GM12878 (cell line): ENCODE results near the gene PIEZO2. TPM values are rescaled to one million over a fixed set of nuclear protein-coding genes. Genes with fewer than 3 reads are reported as not detected.

ENCODE experiments used
- ATAC-seq: fragments of 200-7000 bp; cut with Tn5 transposase; 3 replicates; pipeline ENCODE4 v1.9.1; 2020; ENCODE audit warnings: mild to moderate bottlenecking, moderate library complexity
- BruUV-seq: library from RNA; stranded (reverse); fragments of 400-500 nt; replicated peaks from 2 replicates; lab custom pipeline; 2021; lab: Mats Ljungman, UMichigan
- CTCF ChIA-PET: fragments of 300-600 bp; sonication (Branson Sonifier 250); formaldehyde crosslinking; extraction: SDS; loops from one replicate; lab custom pipeline; 2021; ENCODE audit warnings: inconsistent platforms; lab: Yijun Ruan, JAX
- POLR2A ChIA-PET: fragments of 350-600 bp; formaldehyde crosslinking; extraction: SDS; loops from one replicate; lab custom pipeline; 2021; ENCODE audit warnings: inconsistent platforms; lab: Charles Lee
- RAD21 ChIA-PET: fragments of 300-600 bp; sonication (Branson Sonifier 250); formaldehyde crosslinking; loops from one replicate; lab custom pipeline; 2023; ENCODE audit warnings: antibody characterized with exemption; ENCODE audit not compliant: unreplicated experiment; lab: Charles Lee
- SMC1A ChIA-PET: fragments of 300-600 bp; sonication (Branson Sonifier 250); formaldehyde crosslinking; loops from one replicate; lab custom pipeline; 2023; ENCODE audit not compliant: unreplicated experiment, uncharacterized antibody; lab: Charles Lee
- DNase-seq: peaks from one replicate; pipeline ENCODE4 v3.0.0-alpha.2; 2011; ENCODE audit warnings: low read depth, low spot score
- FAIRE-seq: peaks from 3 replicates; lab custom pipeline; 2011; peaks lifted over from hg19 to GRCh38; lab: Jason Lieb, UNC
- H2AFZ ChIP-seq: 2 replicates; pipeline ENCODE4 v1.6.0; 2011; ENCODE audit warnings: low read depth, low read length, control low read depth; ENCODE audit not compliant: control insufficient read depth
- H3K27ac ChIP-seq: 2 replicates; pipeline ENCODE4 v1.5.1; 2011; ENCODE audit warnings: control low read depth; ENCODE audit not compliant: control insufficient read depth, insufficient read depth
- H3K27me3 ChIP-seq, 2 experiments: replicated peaks in 1 of 2; 2 replicates each; pipeline versions ENCODE4 v1.6.0 to v1.6.1; 2011; ENCODE audit warnings: low read length in 1 of 2; ENCODE audit not compliant: control insufficient read depth in 2 of 2, insufficient read depth in 2 of 2
- H3K36me3 ChIP-seq, 2 experiments: 2 replicates each; pipeline ENCODE4 v1.5.1; 2011; ENCODE audit warnings: low read length in 1 of 2; ENCODE audit not compliant: control insufficient read depth in 2 of 2, insufficient read depth in 2 of 2
- H3K4me1 ChIP-seq: 2 replicates; pipeline ENCODE4 v1.6.1; 2011; ENCODE audit warnings: mild to moderate bottlenecking, low read length, moderate library complexity, mixed read lengths; ENCODE audit not compliant: control insufficient read depth, insufficient read depth
- H3K4me2 ChIP-seq: 2 replicates; pipeline ENCODE4 v1.6.0; 2011; ENCODE audit warnings: control low read depth; ENCODE audit not compliant: control insufficient read depth, insufficient read depth
- H3K4me3 ChIP-seq: fragments of 200-600 bp; sonication (generic); 2 replicates; pipeline ENCODE4 v1.5.1; 2016
- H3K79me2 ChIP-seq: 2 replicates; pipeline ENCODE4 v1.6.0; 2011; ENCODE audit warnings: low read length; ENCODE audit not compliant: control insufficient read depth, insufficient read depth
- H3K9ac ChIP-seq: 2 replicates; pipeline ENCODE4 v1.8.0; 2011; ENCODE audit warnings: low read length, control low read depth, mixed read lengths; ENCODE audit not compliant: control insufficient read depth, insufficient read depth
- H3K9me3 ChIP-seq: replicated peaks from 3 replicates; pipeline ENCODE4 v1.5.1; 2011; ENCODE audit warnings: mild to moderate bottlenecking, low read length; ENCODE audit not compliant: control insufficient read depth, insufficient read depth
- H4K20me1 ChIP-seq: 2 replicates; pipeline ENCODE4 v1.6.0; 2011; ENCODE audit not compliant: control insufficient read depth, insufficient read depth
- CBX3 ChIP-seq: fragments of 200-600 bp; sonication (generic); IDR thresholded peaks from 2 replicates; pipeline ENCODE4 v1.6.1; 2016; ENCODE audit warnings: low read depth, borderline replicate concordance
- EED ChIP-seq: sonication (generic); IDR thresholded peaks from 2 replicates; pipeline ENCODE4 v1.6.1; 2016; ENCODE audit warnings: antibody characterized with exemption, low read depth
- IKZF1 ChIP-seq: fragments of 450-650 bp; conservative IDR thresholded peaks from 2 replicates; pipeline ENCODE4 v1.6.1; 2017; ENCODE audit warnings: antibody characterized with exemption, mild to moderate bottlenecking
- KLF5 ChIP-seq: fragments of 450-650 bp; IDR thresholded peaks from 2 replicates; pipeline ENCODE4 v1.6.1; 2014; ENCODE audit warnings: mild to moderate bottlenecking; ENCODE audit not compliant: partially characterized antibody
- MEF2B ChIP-seq: fragments of 450-650 bp; IDR thresholded peaks from 2 replicates; pipeline ENCODE4 v1.6.1; 2018; ENCODE audit warnings: mild to moderate bottlenecking, moderate library complexity; ENCODE audit not compliant: partially characterized antibody, poor library complexity, severe bottlenecking
- MYC ChIP-seq: IDR thresholded peaks from 2 replicates; pipeline ENCODE4 v1.6.1; 2011; ENCODE audit warnings: mild to moderate bottlenecking, low read length, moderate library complexity, inconsistent platforms; ENCODE audit not compliant: insufficient read depth, insufficient replicate concordance, insufficient read length, severe bottlenecking
- NBN ChIP-seq: fragments of 450-650 bp; IDR thresholded peaks from 2 replicates; pipeline ENCODE4 v1.6.1; 2016
- POLR2A ChIP-seq: IDR thresholded peaks from 2 replicates; pipeline ENCODE4 v1.6.1; 2011; ENCODE audit warnings: low read depth, mild to moderate bottlenecking, low read length
- SIX5 ChIP-seq: IDR thresholded peaks from 2 replicates; pipeline ENCODE4 v1.6.1; 2011; ENCODE audit warnings: mild to moderate bottlenecking, low read depth, low read length, moderate library complexity; ENCODE audit not compliant: severe bottlenecking
- TAF1 ChIP-seq: IDR thresholded peaks from 2 replicates; pipeline ENCODE4 v1.6.1; 2011; ENCODE audit warnings: mild to moderate bottlenecking, low read depth, low read length, borderline replicate concordance
- TARDBP ChIP-seq: IDR thresholded peaks from 2 replicates; pipeline ENCODE4 v1.6.1; 2016; ENCODE audit warnings: borderline replicate concordance
- WGBS: methylation state at CpG from one replicate; pipeline ENCODE4 v1.1.6; 2016; ENCODE audit warnings: low lambda C conversion rate; ENCODE audit not compliant: insufficient replicate concordance, insufficient coverage; ENCODE audit errors: missing lambda C conversion rate; 5-methylcytosine and 5-hydroxymethylcytosine counted together
- in situ Hi-C: fragments of 300-500 bp; cut with MboI; formaldehyde crosslinking; loops from 9 replicates; pipeline ENCODE4 v1.14.3; 2018; ENCODE audit warnings: mixed read lengths
- intact Hi-C: fragments of 100-400 bp; cut with micrococcal nuclease; formaldehyde crosslinking; loops from one replicate; pipeline ENCODE4 v1.14.2; 2022; ENCODE audit not compliant: unreplicated experiment
- polyA plus RNA-seq, 11 experiments: library from polyadenylated mRNA; depleted of rRNA in 4 of 11; unstranded in 6 of 11; stranded (reverse) in 5 of 11; fragments of >200 nt; fragmentation: Nextera tagmentation in 4 of 11; fragmentation: Illumina TruSeq in 1 of 11; extraction: Ambion mirVana in 4 of 11; extraction: Trizol in 1 of 11; gene quantifications; 1 replicate in 1 of 11; 2 replicates in 10 of 11; pipeline versions ENCODE4 v1.2.1 to v1.2.3, GENCODE V29; 2011 to 2016; ENCODE audit warnings: inconsistent platforms in 2 of 11, missing spikeins in 2 of 11, low read depth in 1 of 11
- total RNA-seq, 4 experiments: library from RNA; depleted of rRNA in 3 of 4; stranded (reverse); fragments of >200 nt in 3 of 4; fragmentation: Illumina TruSeq in 1 of 4; extraction: Trizol in 1 of 4; gene quantifications; 2 replicates each; pipeline versions ENCODE4 v1.2.1 to v1.2.3, GENCODE V29; 2013 to 2021
- TF ChIP-seq, protein P1 (sequence below): IDR thresholded peaks from 2 replicates; pipeline ENCODE4 v1.6.1; 2011; ENCODE audit warnings: low read depth, low read length, improper control_type of control experiment, borderline replicate concordance

PIEZO2 gene
- total and polyA plus RNA-seq, 10 of the 15 experiments (the other 5 are each of a cell fraction or from before 2014, with no cell fraction given) = 6.7 to 42.3 (median 27.4) TPM

DNA sequence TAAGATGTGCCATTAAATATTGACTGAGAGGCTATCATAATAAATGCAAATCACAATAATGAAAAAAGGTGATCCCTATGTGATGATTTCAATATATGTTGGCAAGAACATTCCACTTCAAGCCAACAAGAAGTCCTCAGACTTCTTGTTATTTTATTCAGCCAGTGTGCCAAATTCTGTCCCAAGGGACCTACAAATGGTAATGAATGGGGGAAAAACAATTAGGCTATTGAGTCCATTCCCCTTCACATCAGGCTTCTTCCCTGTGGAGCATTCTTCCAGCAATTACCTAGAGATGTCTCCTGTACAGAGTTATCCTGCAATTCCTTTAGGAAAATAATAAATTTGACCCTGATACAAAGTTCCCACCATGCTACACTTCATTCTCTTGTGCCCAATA lies 144.4 kb downstream of the PIEZO2 start:
- Histone ChIP-seq H4K20me1 (no peaks in the 10 kb centered on the region), H3K4me2 (no peak overlapping the region), H3K27me3 (no peaks in the 10 kb centered on the region), H2AFZ (no peak overlapping the region), H3K9ac (no peak overlapping the region), H3K79me2 (peaks cover 38% of the 10 kb centered on the region), H3K4me3 (no peak overlapping the region), H3K27ac (peak overlapping the region; percentile 82), H3K9me3 (peaks cover 9% of the 10 kb centered on the region), H3K36me3 (no peaks in the 10 kb centered on the region; a peak in 1 of 4 replicates), H3K4me1 (peaks cover 27% of the 10 kb centered on the region)
- peak; percentile 67 for TF ChIP-seq MEF2B
- no peak for TF ChIP-seq KLF5
- no peak for TF ChIP-seq POLR2A
- TF ChIP-seq TAF1 = no peak
- in situ Hi-C loops = no loop called here
- CTCF ChIA-PET = interaction anchor here (1.2 to 2.9 kb wide), 7 partner anchors 15 to 153 kb away, joined by 3 to 13 read pairs (median 4); no protein-coding TSS in a partner anchor
- POLR2A ChIA-PET = interaction anchor here (0.6 to 3.6 kb wide), 6 partner anchors 22 to 145 kb away, joined by 3 to 18 read pairs (median 7); no protein-coding TSS in a partner anchor
- ATAC-seq (no peak), DNase-seq (no peak), FAIRE-seq (no peak)
- RAD21 ChIA-PET = interaction anchor here (1.0 to 3.2 kb wide), 10 partner anchors 16 to 142 kb away, joined by 3 to 24 read pairs (median 4); no protein-coding TSS in a partner anchor
- intact Hi-C loops = loop anchor here (1.0 to 5.0 kb wide), 2 partner anchors 37 to 54 kb away; no protein-coding TSS in a partner anchor
- BruUV-seq = no TSS peak
- SMC1A ChIA-PET = interaction anchor here (0.6 to 5.6 kb wide), 19 partner anchors 9 to 151 kb away, joined by 3 to 42 read pairs (median 4); no protein-coding TSS in a partner anchor

DNA sequence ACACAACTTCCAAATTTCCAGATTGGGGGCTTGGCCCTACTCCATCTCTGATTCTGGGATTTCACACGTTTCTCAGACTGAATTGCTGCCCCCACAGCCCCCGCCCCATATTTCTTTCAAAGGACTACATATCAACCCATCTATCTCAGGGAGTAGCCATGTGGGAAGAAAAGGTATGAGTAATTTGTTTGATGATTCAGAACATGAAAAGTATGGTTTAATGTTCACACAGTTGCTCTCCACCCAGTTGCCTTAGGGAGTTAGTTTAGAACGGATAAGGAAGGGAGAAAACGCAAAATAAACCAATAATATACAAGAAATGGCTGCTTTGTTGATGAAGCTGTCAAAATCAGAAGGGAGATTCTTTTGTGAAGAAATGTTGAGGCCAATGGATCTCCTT lies 145.1 kb downstream of the PIEZO2 start:
- ChIA-PET SMC1A (interaction anchor here (0.6 to 5.6 kb wide), 10 partner anchors 9 to 77 kb away, joined by 3 to 42 read pairs (median 10); no protein-coding TSS in a partner anchor), CTCF (no interaction called here), RAD21 (interaction anchor here (1.2 to 3.2 kb wide), 6 partner anchors 24 to 142 kb away, joined by 3 to 24 read pairs (median 10); no protein-coding TSS in a partner anchor), POLR2A (interaction anchor here (1.3 to 3.6 kb wide), 4 partner anchors 23 to 146 kb away, joined by 3 to 18 read pairs (median 12); no protein-coding TSS in a partner anchor)
- Histone ChIP-seq H4K20me1 (no peaks in the 10 kb centered on the region), H3K27me3 (no peaks in the 10 kb centered on the region), H3K9ac (peak overlapping the region; percentile 26; the same call in 1 of the 2 replicates), H3K4me1 (peaks cover 23% of the 10 kb centered on the region), H2AFZ (no peak overlapping the region), H3K79me2 (peaks cover 33% of the 10 kb centered on the region), H3K9me3 (peaks cover 9% of the 10 kb centered on the region), H3K36me3 (no peaks in the 10 kb centered on the region; a peak in 1 of 4 replicates), H3K4me2 (peak overlapping the region; percentile 30; the same call in 1 of the 2 replicates), H3K4me3 (no peak overlapping the region), H3K27ac (peak overlapping the region; percentile 82)
- ATAC-seq (peak; percentile 81), DNase-seq (peak; percentile 54), FAIRE-seq (no peak)
- in situ Hi-C loops = no loop called here
- intact Hi-C loops = loop anchor here (1.0 kb wide), 1 partner anchor 53 kb away; no protein-coding TSS in a partner anchor
- BruUV-seq = no TSS peak
- 25% methylated on average over 4 of the region's 4 CpGs for WGBS
- no peak; the same call in 1 of the 2 replicates for TF ChIP-seq IKZF1
- TF ChIP-seq, protein P1, sequence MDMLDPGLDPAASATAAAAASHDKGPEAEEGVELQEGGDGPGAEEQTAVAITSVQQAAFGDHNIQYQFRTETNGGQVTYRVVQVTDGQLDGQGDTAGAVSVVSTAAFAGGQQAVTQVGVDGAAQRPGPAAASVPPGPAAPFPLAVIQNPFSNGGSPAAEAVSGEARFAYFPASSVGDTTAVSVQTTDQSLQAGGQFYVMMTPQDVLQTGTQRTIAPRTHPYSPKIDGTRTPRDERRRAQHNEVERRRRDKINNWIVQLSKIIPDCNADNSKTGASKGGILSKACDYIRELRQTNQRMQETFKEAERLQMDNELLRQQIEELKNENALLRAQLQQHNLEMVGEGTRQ = no peak
- peak; percentile 77 for TF ChIP-seq EED
- TF ChIP-seq TARDBP = no peak
- no peak for TF ChIP-seq SIX5
- no peak for TF ChIP-seq NBN
- TF ChIP-seq MYC = no peak
- no peak for TF ChIP-seq CBX3
